Mucosa of descending colon (tissue), 3 donors: Measurements from ENCODE around the gene CD48. TPM values are rescaled to one million over a fixed set of nuclear protein-coding genes. Genes with fewer than 3 reads are reported as not detected.

Experiments used
- ATAC-seq: fragments of 200-7000 bp; cut with Tn5 transposase; one replicate; pipeline ENCODE4 v1.9.1; 2020; ENCODE audit warnings: mild to moderate bottlenecking, moderate library complexity
- DNase-seq, 3 donors: peaks; one replicate each; pipeline ENCODE4 v3.0.0-alpha.2; 2020
- H3K36me3 ChIP-seq: fragments of 200-600 bp; one replicate; pipeline ENCODE4 v1.8.0; 2021; ENCODE audit warnings: low read depth, mild to moderate bottlenecking
- H3K4me1 ChIP-seq: fragments of 200-600 bp; one replicate; pipeline ENCODE4 v1.8.0; 2021; ENCODE audit warnings: low read depth, mild to moderate bottlenecking
- H3K4me3 ChIP-seq: fragments of 200-600 bp; one replicate; pipeline ENCODE4 v1.8.0; 2021; ENCODE audit warnings: mild to moderate bottlenecking
- H3K9me3 ChIP-seq: fragments of 200-600 bp; one replicate; pipeline ENCODE4 v1.8.0; 2021; ENCODE audit warnings: mild to moderate bottlenecking
- intact Hi-C, 2 donors: fragments of 100-400 bp; cut with DNase I in 1 of 2; cut with micrococcal nuclease in 1 of 2; formaldehyde crosslinking; loops; one replicate each; pipeline versions ENCODE4 v1.11.0 to v1.11.1; 2022; cut with DNase I, micrococcal nuclease
- total RNA-seq, 3 donors: library from RNA; stranded (reverse); fragmentation: NEBNext Ultra II Directional in 2 of 3; extraction: Animal tissue kit (Norgen Biotek cat#: 25700) in 2 of 3; gene quantifications; one replicate each; pipeline versions ENCODE4 v1.2.1 to v1.2.4, GENCODE V29; 2021 to 2023
- TF ChIP-seq, protein P1 (sequence below): fragments of 200-600 bp; IDR thresholded peaks from one replicate; pipeline ENCODE4 v1.8.0; 2022; ENCODE audit warnings: antibody characterized with exemption, mild to moderate bottlenecking
- donor health status: DM: no; HTN: no; CAD: no; lungs with moderate emphysema.
- donor health status: DM: no; HTN: no; CAD: no.
- donor health status: DM: no; HTN: yes; CAD: no.

The CD48 gene
- total RNA-seq, 3 donors from 2014 or later, result 5.9 to 8.6 (median 6.1) TPM

DNA sequence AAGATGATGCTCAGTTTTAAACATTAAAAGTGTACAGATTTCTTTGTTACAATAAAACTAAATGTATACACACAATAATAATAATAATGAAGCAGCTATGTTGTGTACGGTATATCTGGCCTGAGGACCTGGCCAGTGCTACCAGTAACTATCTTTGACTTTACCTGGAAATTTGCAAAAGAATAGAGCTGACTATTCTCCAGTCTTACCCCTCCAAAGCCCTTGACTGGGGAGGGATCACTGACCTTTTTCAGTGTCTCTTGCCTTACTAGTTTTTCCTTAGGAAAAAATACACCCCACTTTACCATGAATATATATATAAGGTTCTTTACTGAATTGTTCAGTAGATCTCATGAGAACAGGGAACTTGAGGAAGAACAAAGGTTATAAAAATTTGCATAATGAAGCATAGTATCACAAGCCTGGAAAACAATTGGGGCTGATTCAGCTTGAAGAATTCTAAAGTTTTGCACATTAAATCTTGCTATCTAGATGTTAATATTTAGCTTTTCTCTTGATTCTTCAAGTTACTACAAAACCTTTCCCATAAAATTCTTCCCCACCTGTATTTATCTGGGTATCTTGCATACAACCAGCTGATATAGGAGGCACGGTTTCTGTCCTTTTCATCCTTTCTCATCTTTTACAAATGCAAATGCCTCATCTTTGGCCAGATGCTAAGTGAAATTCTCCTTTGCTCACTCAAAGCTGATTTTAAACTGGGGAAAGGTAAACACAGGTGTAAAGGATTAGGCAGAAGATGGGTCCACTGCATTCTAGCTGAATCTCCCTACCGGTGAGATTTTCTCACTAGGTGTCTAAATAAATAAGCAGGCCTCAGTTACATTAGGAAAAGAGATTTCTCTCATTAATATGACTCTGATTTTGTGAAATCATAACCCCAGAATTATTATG, 39.8 kb downstream of the CD48 start:
- no peak for ATAC-seq
- Histone ChIP-seq H3K9me3 (no peaks in the 10 kb centered on the region), H3K36me3 (no peaks in the 10 kb centered on the region), H3K4me3 (no peak overlapping the region), H3K4me1 (no peaks in the 10 kb centered on the region)
- no peak for DNase-seq
- TF ChIP-seq, protein P1, sequence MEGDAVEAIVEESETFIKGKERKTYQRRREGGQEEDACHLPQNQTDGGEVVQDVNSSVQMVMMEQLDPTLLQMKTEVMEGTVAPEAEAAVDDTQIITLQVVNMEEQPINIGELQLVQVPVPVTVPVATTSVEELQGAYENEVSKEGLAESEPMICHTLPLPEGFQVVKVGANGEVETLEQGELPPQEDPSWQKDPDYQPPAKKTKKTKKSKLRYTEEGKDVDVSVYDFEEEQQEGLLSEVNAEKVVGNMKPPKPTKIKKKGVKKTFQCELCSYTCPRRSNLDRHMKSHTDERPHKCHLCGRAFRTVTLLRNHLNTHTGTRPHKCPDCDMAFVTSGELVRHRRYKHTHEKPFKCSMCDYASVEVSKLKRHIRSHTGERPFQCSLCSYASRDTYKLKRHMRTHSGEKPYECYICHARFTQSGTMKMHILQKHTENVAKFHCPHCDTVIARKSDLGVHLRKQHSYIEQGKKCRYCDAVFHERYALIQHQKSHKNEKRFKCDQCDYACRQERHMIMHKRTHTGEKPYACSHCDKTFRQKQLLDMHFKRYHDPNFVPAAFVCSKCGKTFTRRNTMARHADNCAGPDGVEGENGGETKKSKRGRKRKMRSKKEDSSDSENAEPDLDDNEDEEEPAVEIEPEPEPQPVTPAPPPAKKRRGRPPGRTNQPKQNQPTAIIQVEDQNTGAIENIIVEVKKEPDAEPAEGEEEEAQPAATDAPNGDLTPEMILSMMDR, result no peak
- intact Hi-C loops, result no loop called here

- Histone ChIP-seq H3K9me3 (no peaks in the 10 kb centered on the region), H3K4me3 (no peak overlapping the region), H3K4me1 (no peaks in the 10 kb centered on the region), H3K36me3 (no peaks in the 10 kb centered on the region)
- TF ChIP-seq, protein P1, result no peak
- ATAC-seq (no peak), DNase-seq (no peak)
- intact Hi-C loops, result no loop called here
These were observed 40.9 kb downstream of the CD48 start for GRCh38 chr1:160670701-160671100.

- intact Hi-C loops, result no loop called here
- TF ChIP-seq, protein P1, result no peak
- no peak for DNase-seq
- H3K4me3 ChIP-seq, result no peak overlapping the region
- no peaks in the 10 kb centered on the region for H3K4me1 ChIP-seq
- ATAC-seq, result no peak
- no peaks in the 10 kb centered on the region for H3K36me3 ChIP-seq
- H3K9me3 ChIP-seq, result no peaks in the 10 kb centered on the region
These were observed 41.8 kb downstream of the CD48 start for GRCh38 chr1:160669802-160670201.

GRCh38 chr1:160669276-160669675, 42.3 kb downstream of the CD48 start:
- intact Hi-C loops, result no loop called here
- Histone ChIP-seq H3K4me1 (no peaks in the 10 kb centered on the region), H3K9me3 (no peaks in the 10 kb centered on the region), H3K4me3 (no peak overlapping the region), H3K36me3 (no peaks in the 10 kb centered on the region)
- DNase-seq (no peak), ATAC-seq (no peak)
- TF ChIP-seq, protein P1, result no peak

DNA sequence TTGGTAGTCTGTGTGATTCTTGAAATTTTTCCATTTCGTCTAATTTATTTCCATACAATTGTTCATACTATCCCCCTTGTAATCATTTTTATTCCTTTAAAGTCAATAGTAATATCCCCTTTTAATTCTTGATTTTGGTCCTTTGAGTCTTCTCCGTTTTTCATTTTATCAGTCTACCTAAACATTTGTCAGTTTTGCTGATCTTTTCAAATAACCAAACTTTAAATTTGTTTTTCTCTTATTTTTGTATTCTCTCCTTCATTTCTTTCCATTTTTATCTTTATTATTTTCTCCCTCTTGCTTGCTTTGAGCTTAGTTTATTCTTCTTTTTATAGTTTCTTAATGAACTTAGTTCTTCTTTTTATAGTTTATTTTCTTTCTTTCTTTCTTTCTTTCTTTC, 43.7 kb downstream of the CD48 start:
- no peak overlapping the region for H3K4me3 ChIP-seq

More for the DNA sequence above, 43.7 kb downstream of the CD48 start:
- no peaks in the 10 kb centered on the region for H3K9me3 ChIP-seq
- intact Hi-C loops, result no loop called here
- TF ChIP-seq, protein P1, result no peak
- no peaks in the 10 kb centered on the region for H3K36me3 ChIP-seq
- H3K4me1 ChIP-seq, result no peaks in the 10 kb centered on the region
- ATAC-seq, result no peak
- no peak for DNase-seq
